Karpas-422 (cell line): ENCODE measurements around the gene PPP1R36. TPM values are rescaled to one million over a fixed set of nuclear protein-coding genes. Genes with fewer than 3 reads are reported as not detected.
A peak's percentile ranks its signal among the peaks of the same experiment; 100 is the strongest.

Experiments used
- DNase-seq: peaks from one replicate; pipeline ENCODE4 v3.0.0-alpha.2; 2015
- H2AFZ ChIP-seq: fragments of 200-600 bp; sonication (generic); 2 replicates; pipeline ENCODE4 v1.6.1; 2014; ENCODE audit warnings: antibody characterized with exemption, low read length, mixed read lengths
- H3K27ac ChIP-seq: fragments of 200-600 bp; sonication (generic); 2 replicates; pipeline ENCODE4 v1.5.1; 2014; ENCODE audit warnings: mild to moderate bottlenecking, low read length, moderate library complexity
- H3K27me3 ChIP-seq: fragments of 200-600 bp; sonication (generic); 2 replicates; pipeline ENCODE4 v1.6.1; 2014; ENCODE audit warnings: low read length, mixed read lengths
- H3K36me3 ChIP-seq: fragments of 200-600 bp; sonication (generic); 2 replicates; pipeline ENCODE4 v1.6.1; 2014; ENCODE audit warnings: low read length, mixed read lengths; ENCODE audit not compliant: insufficient read depth
- H3K4me1 ChIP-seq: fragments of 200-600 bp; sonication (generic); 2 replicates; pipeline ENCODE4 v1.6.1; 2014; ENCODE audit warnings: mild to moderate bottlenecking, low read length, mixed read lengths
- H3K4me2 ChIP-seq: fragments of 200-600 bp; sonication (generic); 2 replicates; pipeline ENCODE4 v1.6.1; 2014; ENCODE audit warnings: low read length, low read depth, mild to moderate bottlenecking; ENCODE audit not compliant: poor library complexity, severe bottlenecking
- H3K4me3 ChIP-seq: fragments of 200-600 bp; sonication (generic); 2 replicates; pipeline ENCODE4 v1.5.1; 2014; ENCODE audit warnings: mild to moderate bottlenecking, antibody characterized with exemption, low read length, mixed read lengths
- H3K79me2 ChIP-seq: fragments of 200-600 bp; sonication (generic); 2 replicates; pipeline ENCODE4 v1.6.1; 2014; ENCODE audit warnings: mild to moderate bottlenecking, low read length, mixed read lengths
- H3K9ac ChIP-seq: fragments of 200-600 bp; sonication (generic); 2 replicates; pipeline ENCODE4 v1.6.0; 2014; ENCODE audit warnings: low read length
- H3K9me2 ChIP-seq: fragments of 200-600 bp; sonication (generic), shearing (Covaris generic); replicated peaks from 2 replicates; pipeline ENCODE4 v1.6.0; 2014; ENCODE audit warnings: mild to moderate bottlenecking, low read length, moderate library complexity; ENCODE audit not compliant: insufficient read depth
- H3K9me3 ChIP-seq: fragments of 300-700, 200-600 bp; sonication (generic); 2 replicates; pipeline ENCODE4 v1.6.1; 2014; ENCODE audit warnings: low read length, mixed read lengths
- H4K20me1 ChIP-seq: fragments of 200-600 bp; sonication (generic); 2 replicates; pipeline ENCODE4 v1.6.1; 2014; ENCODE audit warnings: mild to moderate bottlenecking, antibody characterized with exemption, low read length, low read depth; ENCODE audit not compliant: insufficient read depth
- total RNA-seq: library from RNA; depleted of rRNA; stranded (reverse); fragments of >200 nt; shearing (Covaris generic); gene quantifications from 2 replicates; pipeline ENCODE4 v1.2.3, GENCODE V29; 2014; ENCODE audit warnings: low replicate concordance

The PPP1R36 gene
- total RNA-seq, 1 experiment from 2014 or later: 1.7 TPM

DNA sequence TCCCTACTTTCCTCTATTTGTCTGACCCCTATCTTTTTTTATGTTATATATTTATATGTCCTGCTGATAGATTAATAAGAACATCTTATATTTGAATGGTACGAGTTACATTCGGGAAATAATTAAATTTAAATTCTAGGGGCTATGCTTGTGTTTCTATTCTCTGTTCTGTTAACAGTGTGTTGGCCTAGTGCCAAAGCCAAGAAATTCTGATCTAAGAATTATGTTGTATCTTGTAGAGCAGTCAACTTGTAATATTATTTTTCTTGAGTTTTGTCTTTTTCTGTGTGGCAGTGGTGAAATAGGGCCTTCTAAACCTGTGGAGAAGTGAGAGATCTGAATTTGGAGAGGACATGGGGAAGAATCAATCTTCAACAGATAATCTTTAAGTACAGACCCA is 18.2 kb upstream of the PPP1R36 start:
- Histone ChIP-seq H3K36me3 (no peaks in the 10 kb centered on the region), H3K9me3 (no peaks in the 10 kb centered on the region), H3K9me2 (no peaks in the 10 kb centered on the region), H2AFZ (no peak overlapping the region), H3K4me2 (no peak overlapping the region), H3K27me3 (no peaks in the 10 kb centered on the region), H3K4me1 (no peaks in the 10 kb centered on the region), H3K4me3 (no peak overlapping the region), H4K20me1 (no peaks in the 10 kb centered on the region), H3K79me2 (no peaks in the 10 kb centered on the region), H3K9ac (no peak overlapping the region), H3K27ac (no peak overlapping the region)
- no peak for DNase-seq

DNA sequence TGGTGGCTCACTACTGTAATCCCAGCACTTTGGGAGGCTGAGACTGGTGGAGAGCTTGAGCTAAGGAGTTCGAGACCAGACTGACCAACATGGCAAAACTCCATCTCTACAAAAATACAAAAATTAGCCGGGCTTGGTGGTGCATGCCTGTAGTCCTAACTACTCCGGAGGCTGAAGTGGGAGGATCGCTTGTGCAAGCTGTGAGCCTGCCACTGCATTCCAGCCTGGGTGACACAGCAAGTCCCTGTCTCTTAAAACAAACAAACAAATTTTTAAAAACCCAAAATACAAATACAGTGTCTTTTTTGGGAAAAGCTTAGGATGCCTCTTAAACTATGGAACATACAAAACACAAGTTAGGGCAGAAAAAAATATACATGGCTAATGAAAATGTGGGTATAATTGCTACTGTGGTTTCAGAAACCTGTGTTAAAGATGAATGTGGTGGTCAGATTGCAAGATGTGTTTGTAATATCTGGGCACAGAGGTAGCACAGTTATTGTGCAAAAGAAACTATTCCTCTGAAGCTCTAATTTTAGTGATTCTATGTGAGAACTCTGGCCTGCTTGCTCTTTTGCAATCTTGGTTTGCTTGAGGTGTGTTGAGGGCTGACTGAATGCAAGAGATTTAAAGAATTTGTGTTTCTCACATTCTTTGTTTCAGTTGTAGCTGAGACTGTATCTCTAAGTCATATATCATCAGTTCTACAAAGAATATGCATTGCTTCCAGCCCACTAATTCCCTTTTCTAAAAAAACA is 13.1 kb upstream of the PPP1R36 start:
- no peak overlapping the region for H3K27ac ChIP-seq
- H3K36me3 ChIP-seq: no peaks in the 10 kb centered on the region
- peaks cover 5% of the 10 kb centered on the region for H3K4me1 ChIP-seq
- H3K27me3 ChIP-seq: no peaks in the 10 kb centered on the region
- no peak overlapping the region for H3K4me2 ChIP-seq
- no peak overlapping the region for H3K4me3 ChIP-seq
- H3K9ac ChIP-seq: no peak overlapping the region
- H3K9me2 ChIP-seq: no peaks in the 10 kb centered on the region
- H4K20me1 ChIP-seq: no peaks in the 10 kb centered on the region
- no peaks in the 10 kb centered on the region for H3K79me2 ChIP-seq
- no peak overlapping the region for H2AFZ ChIP-seq
- no peaks in the 10 kb centered on the region for H3K9me3 ChIP-seq
- DNase-seq: no peak

DNA sequence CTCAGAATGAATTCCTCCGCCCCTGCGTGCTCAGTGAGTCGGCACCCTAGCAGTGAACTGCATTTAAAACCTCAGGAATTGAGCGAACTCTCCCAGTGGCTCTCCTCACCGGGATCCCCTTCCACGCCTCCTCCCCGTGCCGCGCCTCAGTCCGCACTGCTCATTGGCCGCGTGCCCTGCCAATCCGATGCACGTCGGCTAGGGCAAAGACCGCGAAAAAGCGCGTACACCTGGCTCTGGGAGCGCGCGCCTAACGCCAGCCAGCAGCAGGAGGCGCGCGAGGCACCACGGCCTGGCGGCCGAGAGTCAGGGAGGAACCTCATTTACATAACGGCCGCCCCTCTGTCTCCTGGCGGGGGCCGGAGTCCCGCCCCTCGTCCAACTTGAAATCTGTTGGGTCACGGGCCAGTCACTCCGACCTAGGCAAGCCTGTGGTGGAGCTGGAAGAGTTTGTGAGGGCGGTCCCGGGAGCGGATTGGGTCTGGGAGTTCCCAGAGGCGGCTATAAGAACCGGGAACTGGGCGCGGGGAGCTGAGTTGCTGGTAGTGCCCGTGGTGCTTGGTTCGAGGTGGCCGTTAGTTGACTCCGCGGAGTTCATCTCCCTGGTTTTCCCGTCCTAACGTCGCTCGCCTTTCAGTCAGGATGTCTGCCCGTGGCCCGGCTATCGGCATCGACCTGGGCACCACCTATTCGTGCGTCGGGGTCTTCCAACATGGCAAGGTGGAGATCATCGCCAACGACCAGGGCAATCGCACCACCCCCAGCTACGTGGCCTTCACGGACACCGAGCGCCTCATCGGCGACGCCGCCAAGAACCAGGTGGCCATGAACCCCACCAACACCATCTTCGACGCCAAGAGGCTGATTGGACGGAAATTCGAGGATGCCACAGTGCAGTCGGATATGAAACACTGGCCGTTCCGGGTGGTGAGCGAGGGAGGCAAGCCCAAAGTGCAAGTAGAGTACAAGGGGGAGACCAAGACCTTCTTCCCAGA is 9.3 kb upstream of the PPP1R36 start, which contains the start of gene HSPA2:
HSPA2 (plus strand) TSS at position 534 of the 995 bp plus-strand sequence; CDS start at position 643, 109 bp downstream.
- no peaks in the 10 kb centered on the region for H3K9me3 ChIP-seq
- no peaks in the 10 kb centered on the region for H4K20me1 ChIP-seq
- no peaks in the 10 kb centered on the region for H3K9me2 ChIP-seq
- H3K4me3 ChIP-seq: peak within 1 kb of the TSS; percentile 70
- peaks cover 5% of the 10 kb centered on the region for H3K4me1 ChIP-seq
- no peak within 1 kb of the TSS for H3K27ac ChIP-seq
- peak within 1 kb of the TSS; percentile 67 for H3K9ac ChIP-seq
- no peaks in the 10 kb centered on the region for H3K27me3 ChIP-seq
- H2AFZ ChIP-seq: peak within 1 kb of the TSS; percentile 90
- no peaks in the 10 kb centered on the region for H3K36me3 ChIP-seq
- H3K4me2 ChIP-seq: peak within 1 kb of the TSS; percentile 85
- peak; percentile 99 for DNase-seq
- H3K79me2 ChIP-seq: no peaks in the 10 kb centered on the region

DNA sequence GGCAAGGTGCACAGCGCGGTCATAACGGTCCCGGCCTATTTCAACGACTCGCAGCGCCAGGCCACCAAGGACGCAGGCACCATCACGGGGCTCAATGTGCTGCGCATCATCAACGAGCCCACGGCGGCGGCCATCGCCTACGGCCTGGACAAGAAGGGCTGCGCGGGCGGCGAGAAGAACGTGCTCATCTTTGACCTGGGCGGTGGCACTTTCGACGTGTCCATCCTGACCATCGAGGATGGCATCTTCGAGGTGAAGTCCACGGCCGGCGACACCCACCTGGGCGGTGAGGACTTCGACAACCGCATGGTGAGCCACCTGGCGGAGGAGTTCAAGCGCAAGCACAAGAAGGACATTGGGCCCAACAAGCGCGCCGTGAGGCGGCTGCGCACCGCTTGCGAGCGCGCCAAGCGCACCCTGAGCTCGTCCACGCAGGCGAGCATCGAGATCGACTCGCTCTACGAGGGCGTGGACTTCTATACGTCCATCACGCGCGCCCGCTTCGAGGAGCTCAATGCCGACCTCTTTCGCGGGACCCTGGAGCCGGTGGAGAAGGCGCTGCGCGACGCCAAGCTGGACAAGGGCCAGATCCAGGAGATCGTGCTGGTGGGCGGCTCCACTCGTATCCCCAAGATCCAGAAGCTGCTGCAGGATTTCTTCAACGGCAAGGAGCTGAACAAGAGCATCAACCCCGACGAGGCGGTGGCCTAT is 8.3 kb upstream of the PPP1R36 start:
- H2AFZ ChIP-seq: no peak overlapping the region
- no peaks in the 10 kb centered on the region for H4K20me1 ChIP-seq
- H3K4me2 ChIP-seq: no peak overlapping the region
- no peak overlapping the region for H3K27ac ChIP-seq
- H3K79me2 ChIP-seq: no peaks in the 10 kb centered on the region
- no peak overlapping the region for H3K4me3 ChIP-seq
- peaks cover 5% of the 10 kb centered on the region for H3K4me1 ChIP-seq
- H3K9me2 ChIP-seq: no peaks in the 10 kb centered on the region
- no peaks in the 10 kb centered on the region for H3K27me3 ChIP-seq
- H3K9ac ChIP-seq: no peak overlapping the region
- DNase-seq: no peak
- H3K9me3 ChIP-seq: no peaks in the 10 kb centered on the region
- H3K36me3 ChIP-seq: no peaks in the 10 kb centered on the region

DNA sequence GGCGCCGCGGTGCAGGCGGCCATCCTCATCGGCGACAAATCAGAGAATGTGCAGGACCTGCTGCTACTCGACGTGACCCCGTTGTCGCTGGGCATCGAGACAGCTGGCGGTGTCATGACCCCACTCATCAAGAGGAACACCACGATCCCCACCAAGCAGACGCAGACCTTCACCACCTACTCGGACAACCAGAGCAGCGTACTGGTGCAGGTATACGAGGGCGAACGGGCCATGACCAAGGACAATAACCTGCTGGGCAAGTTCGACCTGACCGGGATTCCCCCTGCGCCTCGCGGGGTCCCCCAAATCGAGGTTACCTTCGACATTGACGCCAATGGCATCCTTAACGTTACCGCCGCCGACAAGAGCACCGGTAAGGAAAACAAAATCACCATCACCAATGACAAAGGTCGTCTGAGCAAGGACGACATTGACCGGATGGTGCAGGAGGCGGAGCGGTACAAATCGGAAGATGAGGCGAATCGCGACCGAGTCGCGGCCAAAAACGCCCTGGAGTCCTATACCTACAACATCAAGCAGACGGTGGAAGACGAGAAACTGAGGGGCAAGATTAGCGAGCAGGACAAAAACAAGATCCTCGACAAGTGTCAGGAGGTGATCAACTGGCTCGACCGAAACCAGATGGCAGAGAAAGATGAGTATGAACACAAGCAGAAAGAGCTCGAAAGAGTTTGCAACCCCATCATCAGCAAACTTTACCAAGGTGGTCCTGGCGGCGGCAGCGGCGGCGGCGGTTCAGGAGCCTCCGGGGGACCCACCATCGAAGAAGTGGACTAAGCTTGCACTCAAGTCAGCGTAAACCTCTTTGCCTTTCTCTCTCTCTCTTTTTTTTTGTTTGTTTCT is 7.6 kb upstream of the PPP1R36 start:
- Histone ChIP-seq H3K4me3 (no peak overlapping the region), H3K27ac (no peak overlapping the region), H2AFZ (no peak overlapping the region), H3K36me3 (no peaks in the 10 kb centered on the region), H4K20me1 (no peaks in the 10 kb centered on the region), H3K9ac (no peak overlapping the region), H3K27me3 (no peaks in the 10 kb centered on the region), H3K79me2 (no peaks in the 10 kb centered on the region), H3K9me2 (no peaks in the 10 kb centered on the region), H3K4me2 (no peak overlapping the region), H3K4me1 (peaks cover 5% of the 10 kb centered on the region), H3K9me3 (no peaks in the 10 kb centered on the region)
- no peak for DNase-seq

DNA sequence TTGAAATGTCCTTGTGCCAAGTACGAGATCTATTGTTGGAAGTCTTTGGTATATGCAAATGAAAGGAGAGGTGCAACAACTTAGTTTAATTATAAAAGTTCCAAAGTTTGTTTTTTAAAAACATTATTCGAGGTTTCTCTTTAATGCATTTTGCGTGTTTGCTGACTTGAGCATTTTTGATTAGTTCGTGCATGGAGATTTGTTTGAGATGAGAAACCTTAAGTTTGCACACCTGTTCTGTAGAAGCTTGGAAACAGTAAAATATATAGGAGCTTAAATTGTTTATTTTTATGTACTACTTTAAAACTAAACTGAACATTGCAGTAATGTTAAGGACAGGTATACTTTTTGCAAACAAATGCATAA is 6.9 kb upstream of the PPP1R36 start:
- DNase-seq: no peak
- no peak overlapping the region for H3K9ac ChIP-seq
- H3K9me2 ChIP-seq: no peaks in the 10 kb centered on the region
- no peaks in the 10 kb centered on the region for H3K9me3 ChIP-seq
- no peak overlapping the region for H2AFZ ChIP-seq
- H3K4me2 ChIP-seq: no peak overlapping the region
- H3K79me2 ChIP-seq: no peaks in the 10 kb centered on the region
- no peaks in the 10 kb centered on the region for H4K20me1 ChIP-seq
- H3K4me1 ChIP-seq: peaks cover 5% of the 10 kb centered on the region
- no peak overlapping the region for H3K4me3 ChIP-seq
- H3K27me3 ChIP-seq: no peaks in the 10 kb centered on the region
- no peak overlapping the region for H3K27ac ChIP-seq
- H3K36me3 ChIP-seq: no peaks in the 10 kb centered on the region

DNA sequence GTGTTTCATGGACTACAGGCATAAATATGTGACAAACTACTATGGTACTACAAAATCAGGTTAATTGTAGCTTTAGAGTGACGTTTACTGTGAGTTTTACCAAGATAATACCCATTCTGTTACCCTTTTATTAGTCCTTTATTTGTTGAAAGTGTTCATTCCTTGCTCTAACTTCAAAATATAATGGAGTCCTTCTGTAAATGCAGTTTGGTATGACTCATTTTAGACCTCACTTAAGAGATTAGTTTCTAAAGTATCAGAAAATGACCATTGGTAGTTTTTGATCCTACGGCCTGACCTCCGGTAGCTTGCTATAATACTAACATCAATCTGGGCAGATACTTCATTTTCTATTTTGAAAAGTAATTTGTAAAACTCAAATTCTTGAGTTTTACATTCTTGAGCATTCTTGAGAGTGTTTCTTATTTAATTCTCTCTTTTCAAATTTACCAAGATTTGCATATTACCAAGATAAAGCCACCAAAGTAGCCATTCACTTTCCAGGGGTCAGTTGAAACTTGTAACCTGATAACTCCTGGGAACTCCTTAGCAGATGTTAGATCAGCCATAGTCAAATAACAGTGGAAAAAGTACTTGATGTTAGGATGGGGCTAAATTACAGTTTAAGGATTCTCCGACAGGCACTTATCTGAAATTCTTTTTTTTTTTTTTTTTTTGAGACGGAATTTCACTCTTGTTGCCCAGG is 5.0 kb upstream of the PPP1R36 start:
- H3K9me3 ChIP-seq: no peaks in the 10 kb centered on the region
- no peaks in the 10 kb centered on the region for H3K27me3 ChIP-seq
- H3K9ac ChIP-seq: no peak overlapping the region
- H3K36me3 ChIP-seq: no peaks in the 10 kb centered on the region
- peaks cover 3% of the 10 kb centered on the region for H3K4me1 ChIP-seq
- no peak overlapping the region for H3K4me3 ChIP-seq
- H3K9me2 ChIP-seq: no peaks in the 10 kb centered on the region
- H3K4me2 ChIP-seq: no peak overlapping the region
- no peak for DNase-seq
- no peak overlapping the region for H2AFZ ChIP-seq
- H4K20me1 ChIP-seq: no peaks in the 10 kb centered on the region
- H3K79me2 ChIP-seq: no peaks in the 10 kb centered on the region
- H3K27ac ChIP-seq: no peak overlapping the region
